Duodenal mucosa (tissue), 2 donors: ENCODE results near the gene SPART.

Experiments used
- H3K27ac ChIP-seq: one replicate; pipeline ENCODE4 v1.7.0; 2013; ENCODE audit warnings: low read depth, low read length
- H3K27me3 ChIP-seq, 2 donors: one replicate each; pipeline ENCODE4 v1.7.0; 2013; ENCODE audit warnings: low read length in 2 of 2, control low read depth in 1 of 2; ENCODE audit not compliant: insufficient read depth in 2 of 2, control insufficient read depth in 1 of 2
- H3K36me3 ChIP-seq, 2 donors: one replicate each; pipeline ENCODE4 v1.7.0; 2013; ENCODE audit warnings: low read length in 2 of 2, control low read depth in 1 of 2; ENCODE audit not compliant: insufficient read depth in 2 of 2, control insufficient read depth in 1 of 2
- H3K4me1 ChIP-seq, 2 donors: one replicate each; pipeline ENCODE4 v1.7.0; 2013; ENCODE audit warnings: low read length in 2 of 2, control low read depth in 1 of 2; ENCODE audit not compliant: insufficient read depth in 2 of 2, control insufficient read depth in 1 of 2
- H3K4me3 ChIP-seq, 2 donors: one replicate each; pipeline ENCODE4 v1.7.0; 2013; ENCODE audit warnings: low read length in 2 of 2, low read depth in 1 of 2
- H3K9ac ChIP-seq, 2 donors: one replicate each; pipeline ENCODE4 v1.7.0; 2013; ENCODE audit warnings: low read length in 2 of 2, low read depth in 1 of 2
- H3K9me3 ChIP-seq, 2 donors: one replicate each; pipeline ENCODE4 v1.7.0; 2013; ENCODE audit warnings: low read length in 2 of 2, control low read depth in 1 of 2; ENCODE audit not compliant: control insufficient read depth in 1 of 2

SPART gene

GRCh38 chr13:36258831-36259230 is 87.4 kb downstream of the SPART start:
- Histone ChIP-seq H3K4me1 (no peaks in the 10 kb centered on the region), H3K9ac (no peak overlapping the region), H3K9me3 (no peaks in the 10 kb centered on the region), H3K27me3 (no peaks in the 10 kb centered on the region), H3K4me3 (no peak overlapping the region), H3K27ac (no peak overlapping the region), H3K36me3 (no peaks in the 10 kb centered on the region)
